Smooth muscle cell (in vitro differentiated cells): Measurements from ENCODE around the gene FBXO38. TPM values are rescaled to one million over a fixed set of nuclear protein-coding genes. Genes with fewer than 3 reads are reported as not detected.

Experiments
- DNase-seq: peaks from one replicate; lab custom pipeline; 2025; ENCODE audit not compliant: unreplicated experiment; lab: John Stamatoyannopoulos, UW
- H2AFZ ChIP-seq: fragments of 200-600 bp; sonication (generic); 2 replicates; pipeline ENCODE4 v1.6.0; 2016; ENCODE audit warnings: antibody characterized with exemption, low read depth, mild to moderate bottlenecking
- H3F3A ChIP-seq: fragments of 200-600 bp; sonication (generic); 2 replicates; pipeline ENCODE4 v1.6.0; 2017; ENCODE audit warnings: antibody characterized with exemption, low read depth
- H3K27ac ChIP-seq: fragments of 200-600 bp; sonication (generic); 2 replicates; pipeline ENCODE4 v1.5.1; 2016; ENCODE audit warnings: low read depth, mild to moderate bottlenecking
- H3K27me3 ChIP-seq: fragments of 200-600 bp; sonication (generic); 2 replicates; pipeline ENCODE4 v1.6.1; 2016; ENCODE audit warnings: low read depth, mild to moderate bottlenecking
- H3K36me3 ChIP-seq: fragments of 200-600 bp; sonication (generic); 2 replicates; pipeline ENCODE4 v1.5.1; 2016; ENCODE audit warnings: low read depth
- H3K4me1 ChIP-seq: fragments of 200-600 bp; sonication (generic); 2 replicates; pipeline ENCODE4 v1.5.1; 2016; ENCODE audit warnings: low read depth
- H3K4me2 ChIP-seq: fragments of 200-600 bp; sonication (generic); 2 replicates; pipeline ENCODE4 v1.6.0; 2016; ENCODE audit warnings: mild to moderate bottlenecking
- H3K4me3 ChIP-seq: fragments of 200-600 bp; sonication (generic); 2 replicates; pipeline ENCODE4 v1.5.1; 2016; ENCODE audit warnings: mild to moderate bottlenecking
- H3K79me2 ChIP-seq: fragments of 200-600 bp; sonication (generic); 2 replicates; pipeline ENCODE4 v1.6.0; 2016; ENCODE audit warnings: low read depth, mild to moderate bottlenecking
- H3K9ac ChIP-seq: fragments of 200-600 bp; sonication (generic); 2 replicates; pipeline ENCODE4 v1.6.0; 2016; ENCODE audit warnings: low read depth
- H3K9me3 ChIP-seq: fragments of 200-600 bp; sonication (generic); replicated peaks from 2 replicates; pipeline ENCODE4 v1.5.1; 2016; ENCODE audit warnings: low read depth
- H4K20me1 ChIP-seq: fragments of 200-600 bp; sonication (generic); 2 replicates; pipeline ENCODE4 v1.6.0; 2016; ENCODE audit warnings: low read depth
- CTCF ChIP-seq: fragments of 200-600 bp; sonication (generic); IDR thresholded peaks from 2 replicates; pipeline ENCODE4 v1.5.1; 2017; ENCODE audit warnings: borderline replicate concordance, mild to moderate bottlenecking, antibody characterized with exemption; ENCODE audit not compliant: insufficient read depth, poor library complexity, severe bottlenecking
- WGBS: methylation state at CpG from one replicate; pipeline ENCODE4 v1.1.7; 2016; ENCODE audit warnings: low lambda C conversion rate; 5-methylcytosine and 5-hydroxymethylcytosine counted together
- polyA plus RNA-seq: library from polyadenylated mRNA; unstranded; fragments of >200 nt; fragmentation: Nextera tagmentation; extraction: Ambion mirVana; gene quantifications from 2 replicates; pipeline ENCODE4 v1.2.1, GENCODE V29; 2016
- total RNA-seq: library from RNA; depleted of rRNA; stranded (reverse); fragments of >200 nt; gene quantifications from 2 replicates; pipeline ENCODE4 v1.2.3, GENCODE V29; 2014

FBXO38 gene
- total and polyA plus RNA-seq, 2 experiments from 2014 or later, result 24.4 to 44.5 TPM

- no peak for TF ChIP-seq CTCF
- no peak overlapping the region for H3K4me3 ChIP-seq
- H2AFZ ChIP-seq, result no peak overlapping the region
- H3K27me3 ChIP-seq, result peaks cover 22% of the 10 kb centered on the region
- WGBS, result 88% methylated on average over 3 of the region's 3 CpGs
- no peak overlapping the region for H3K9ac ChIP-seq
- H3K36me3 ChIP-seq, result no peaks in the 10 kb centered on the region
- no peak for DNase-seq
- H4K20me1 ChIP-seq, result no peaks in the 10 kb centered on the region
- H3K9me3 ChIP-seq, result no peaks in the 10 kb centered on the region
- no peaks in the 10 kb centered on the region for H3K4me1 ChIP-seq
- no peaks in the 10 kb centered on the region for H3K79me2 ChIP-seq
- no peaks in the 10 kb centered on the region for H3F3A ChIP-seq
- no peak overlapping the region for H3K4me2 ChIP-seq
- H3K27ac ChIP-seq, result no peak overlapping the region
These were observed 100.0 kb downstream of the FBXO38 start for GRCh38 chr5:148483750-148484149.

DNA sequence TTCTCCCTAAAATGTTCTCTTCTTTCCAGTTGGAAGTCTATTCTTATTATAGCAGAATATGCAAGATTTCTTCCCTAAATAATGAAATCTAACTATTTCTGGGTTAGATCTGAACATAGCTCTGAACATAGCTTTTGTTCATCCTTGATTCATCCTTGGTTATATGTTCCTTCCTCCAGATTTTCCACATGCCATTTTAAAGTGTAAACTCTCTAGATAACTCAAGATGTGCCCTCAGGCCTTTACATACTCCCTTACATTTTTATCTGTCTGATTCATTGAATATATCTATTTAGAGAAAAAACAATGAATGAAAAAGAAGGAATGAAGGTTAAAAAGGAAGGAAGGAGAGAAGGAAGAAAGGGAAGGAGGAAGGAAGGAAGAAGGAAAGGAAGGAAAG, 100.9 kb downstream of the FBXO38 start:
- no peaks in the 10 kb centered on the region for H4K20me1 ChIP-seq
- H3F3A ChIP-seq, result no peaks in the 10 kb centered on the region
- peaks cover 27% of the 10 kb centered on the region for H3K27me3 ChIP-seq
- H3K4me3 ChIP-seq, result no peak overlapping the region
- H3K4me2 ChIP-seq, result no peak overlapping the region
- H3K9me3 ChIP-seq, result no peaks in the 10 kb centered on the region
- H3K36me3 ChIP-seq, result no peaks in the 10 kb centered on the region
- H3K4me1 ChIP-seq, result no peaks in the 10 kb centered on the region
- no peak for TF ChIP-seq CTCF
- no peak overlapping the region for H3K9ac ChIP-seq
- H3K79me2 ChIP-seq, result no peaks in the 10 kb centered on the region
- H2AFZ ChIP-seq, result no peak overlapping the region
- no peak for DNase-seq
- no peak overlapping the region for H3K27ac ChIP-seq

DNA sequence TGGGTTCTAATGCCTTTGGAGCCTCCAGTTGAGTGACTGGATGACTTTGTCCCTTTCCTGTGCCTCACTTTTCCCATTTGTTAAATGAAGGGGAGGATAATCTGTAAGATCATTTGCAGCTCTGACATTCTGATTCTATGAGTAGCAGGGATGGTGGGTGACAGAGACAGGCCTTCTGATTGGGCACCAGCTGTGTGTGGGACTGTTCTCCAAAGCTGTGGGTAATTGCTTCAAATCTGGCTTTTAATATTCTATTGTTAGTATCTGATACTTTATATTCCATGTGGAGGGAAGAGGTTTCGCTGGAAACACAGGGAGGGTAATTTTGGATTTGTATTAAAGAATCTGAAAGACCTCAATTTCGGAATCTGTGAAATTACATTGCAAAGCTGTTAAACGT, 102.7 kb downstream of the FBXO38 start:
- Histone ChIP-seq H3K4me3 (no peak overlapping the region), H3K9me3 (no peaks in the 10 kb centered on the region), H3K27ac (no peak overlapping the region), H2AFZ (no peak overlapping the region), H3F3A (no peaks in the 10 kb centered on the region), H3K79me2 (no peaks in the 10 kb centered on the region), H3K4me2 (no peak overlapping the region), H3K9ac (no peak overlapping the region), H3K36me3 (no peaks in the 10 kb centered on the region), H3K27me3 (peaks cover 35% of the 10 kb centered on the region), H4K20me1 (no peaks in the 10 kb centered on the region), H3K4me1 (no peaks in the 10 kb centered on the region)
- TF ChIP-seq CTCF, result no peak
- DNase-seq, result no peak
- WGBS, result 85% methylated on average over 3 of the region's 3 CpGs

- H2AFZ ChIP-seq, result no peak overlapping the region
- H3K9me3 ChIP-seq, result no peaks in the 10 kb centered on the region
- no peak for DNase-seq
- H3K36me3 ChIP-seq, result no peaks in the 10 kb centered on the region
- no peaks in the 10 kb centered on the region for H3K79me2 ChIP-seq
- TF ChIP-seq CTCF, result no peak
- no peak overlapping the region for H3K4me2 ChIP-seq
- no peak overlapping the region for H3K9ac ChIP-seq
- no peaks in the 10 kb centered on the region for H3F3A ChIP-seq
- peaks cover 35% of the 10 kb centered on the region for H3K27me3 ChIP-seq
- no peaks in the 10 kb centered on the region for H4K20me1 ChIP-seq
- no peak overlapping the region for H3K4me3 ChIP-seq
- WGBS, result 81% methylated on average over 2 of the region's 2 CpGs
- H3K27ac ChIP-seq, result no peak overlapping the region
- H3K4me1 ChIP-seq, result no peaks in the 10 kb centered on the region
These were observed 105.0 kb downstream of the FBXO38 start for GRCh38 chr5:148488757-148489156.
